HG03097 (cell line): ENCODE data around the gene F9.

Source experiments
- ATAC-seq: cut with Tn5 transposase; IDR thresholded peaks from one replicate; pipeline ENCODE4 v1.9.1; 2021; ENCODE audit not compliant: unreplicated experiment, low FRiP score

The F9 gene

GRCh38 chrX:139585613-139586012 is 55.1 kb downstream of the F9 start:
- ATAC-seq: no peak

DNA sequence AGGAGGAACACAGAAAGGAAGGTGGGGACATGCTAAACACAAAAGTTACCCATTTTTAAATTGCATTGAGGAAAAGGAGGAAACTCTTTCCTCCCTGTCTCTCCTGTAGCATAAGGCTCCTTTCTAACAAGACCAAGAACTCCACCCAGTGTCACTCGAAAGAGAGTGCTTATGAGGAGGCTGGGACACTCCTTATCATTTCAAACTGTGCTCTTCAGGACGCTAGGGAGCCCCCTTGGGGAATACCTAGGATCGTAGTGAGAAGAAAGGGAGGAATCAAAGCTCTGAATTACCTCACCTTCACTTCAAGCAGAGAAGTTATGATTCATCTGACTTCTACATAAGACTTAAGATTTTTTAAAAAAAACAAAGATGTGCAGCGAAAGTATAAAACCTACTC is 65.5 kb downstream of the F9 start:
- no peak for ATAC-seq

GRCh38 chrX:139600105-139600504 is 69.6 kb downstream of the F9 start:
- ATAC-seq: no peak
